Kidney (tissue), 14 donors: ENCODE data around the gene SLC7A6OS. TPM values are rescaled to one million over a fixed set of nuclear protein-coding genes. Genes with fewer than 3 reads are reported as not detected.

Experiments
- DNase-seq, 5 donors: peaks; one replicate each; pipeline ENCODE4 v3.0.0-alpha.2; 2013 to 2020
- FAIRE-seq: peaks from 2 replicates; lab custom pipeline; 2012; peaks lifted over from hg19 to GRCh38; lab: Jason Lieb, UNC
- H3K27ac ChIP-seq, 2 donors: one replicate each; pipeline ENCODE4 v1.7.0; 2013; ENCODE audit warnings: low read depth in 2 of 2, low read length in 2 of 2, inconsistent platforms in 1 of 2
- H3K27me3 ChIP-seq: one replicate; pipeline ENCODE4 v1.7.1; 2013; ENCODE audit warnings: low read length, inconsistent platforms; ENCODE audit not compliant: control insufficient read depth, insufficient read depth
- H3K36me3 ChIP-seq, 3 donors: one replicate each; pipeline versions ENCODE4 v1.7.0 to v1.7.1; 2013; ENCODE audit warnings: low read length in 3 of 3, control low read depth in 1 of 3, inconsistent platforms in 1 of 3; ENCODE audit not compliant: insufficient read depth in 3 of 3, control insufficient read depth in 2 of 3
- H3K4me1 ChIP-seq, 3 donors: one replicate each; pipeline versions ENCODE4 v1.7.0 to v1.7.1; 2013; ENCODE audit warnings: low read length in 3 of 3, inconsistent platforms in 1 of 3, low read depth in 1 of 3; ENCODE audit not compliant: control insufficient read depth in 2 of 3, insufficient read depth in 2 of 3
- H3K4me3 ChIP-seq, 3 donors: one replicate each; pipeline versions ENCODE4 v1.7.0 to v1.8.1; 2013; ENCODE audit warnings: low read length in 3 of 3, control low read depth in 1 of 3, inconsistent platforms in 1 of 3
- H3K9ac ChIP-seq, 3 donors: one replicate each; pipeline versions ENCODE4 v1.7.0 to v1.7.1; 2013; ENCODE audit warnings: low read length in 3 of 3, control low read depth in 1 of 3, inconsistent platforms in 1 of 3
- H3K9me3 ChIP-seq, 3 donors: one replicate each; pipeline versions ENCODE4 v1.7.0 to v1.7.1; 2013; ENCODE audit warnings: low read length in 3 of 3, control low read depth in 1 of 3, inconsistent platforms in 1 of 3; ENCODE audit not compliant: control insufficient read depth in 2 of 3, insufficient read depth in 1 of 3
- intact Hi-C: fragments of 100-400 bp; cut with DNase I; formaldehyde crosslinking; loops from one replicate; pipeline ENCODE4 v1.11.1; 2022
- polyA plus RNA-seq: library from polyadenylated mRNA; stranded (reverse); fragments of 350-450 nt; fragmentation: Illumina TruSeq; extraction: RNeasy Lipid Tissue Mini Kit (QIAGEN cat#74804); gene quantifications from one replicate; pipeline ENCODE4 v1.2.3, GENCODE V29; 2014; ENCODE audit warnings: low read depth, low replicate concordance; ENCODE audit not compliant: insufficient read depth
- total RNA-seq: library from RNA; stranded (reverse); fragmentation: NEBNext Ultra II Directional; extraction: Animal tissue kit (Norgen Biotek cat#: 25700); gene quantifications from one replicate; pipeline ENCODE4 v1.2.1, GENCODE V29; 2021
- TF ChIP-seq, protein P1 (sequence below): IDR thresholded peaks from 3 replicates; pipeline ENCODE4 v1.5.1; 2012; ENCODE audit warnings: mild to moderate bottlenecking, moderate library complexity, borderline replicate concordance; ENCODE audit not compliant: insufficient read depth; ENCODE audit errors: extremely low read depth
- donor health status: control.
- donor health status: control.
- donor health status: control.
- donor health status: control.
- donor health status: control.
- donor health status: DM: yes; HTN: yes; CAD: no.
- donor health status: Normal renal cell carcinoma (clear cell type).

Gene SLC7A6OS
- total and polyA plus RNA-seq, 2 donors from 2014 or later = 9.2 to 20.3 TPM

DNA sequence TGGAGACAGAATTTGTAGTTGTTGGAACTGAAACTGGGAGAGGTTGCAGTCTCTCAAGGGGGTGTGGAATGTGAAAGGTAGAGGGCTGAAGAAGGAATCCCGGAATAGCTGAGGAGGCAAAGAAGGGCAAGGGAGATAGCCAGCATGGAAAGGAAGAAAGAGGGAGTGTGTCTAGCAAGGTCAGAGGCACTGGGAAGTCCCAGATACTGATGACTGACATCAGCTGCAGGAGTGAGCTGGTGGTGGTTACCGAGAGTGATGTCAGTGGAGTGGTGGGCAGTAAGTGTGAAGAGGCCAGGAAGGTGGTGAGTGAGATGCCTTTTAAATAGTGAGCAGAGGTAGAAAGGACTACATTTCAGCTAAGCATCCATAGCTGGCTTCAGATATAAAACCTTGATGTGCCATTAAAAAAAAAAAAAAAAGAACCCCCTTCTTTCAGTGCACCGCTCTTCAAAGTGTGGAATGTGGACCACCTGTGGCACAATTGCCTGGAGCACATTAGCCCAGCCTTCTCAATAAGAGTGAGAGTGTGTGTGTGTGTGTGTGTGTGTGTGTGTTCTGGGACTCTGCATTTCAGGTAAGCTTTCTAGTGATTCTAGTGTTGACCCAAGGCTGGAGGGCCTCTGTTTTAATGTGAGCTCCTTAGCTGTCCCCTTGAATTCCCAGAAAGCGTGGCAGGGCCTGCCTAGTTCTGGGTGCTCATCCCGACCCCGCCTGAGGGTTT is 8.6 kb upstream of the SLC7A6OS start:
- DNase-seq (no peak), FAIRE-seq (no peak)
- Histone ChIP-seq H3K9me3 (no peaks in the 10 kb centered on the region), H3K36me3 (peaks cover 0 to 15% (median 8%) of the 10 kb centered on the region in 3 donors), H3K4me1 (no peaks in the 10 kb centered on the region), H3K9ac (no peak overlapping the region), H3K27me3 (no peaks in the 10 kb centered on the region), H3K4me3 (no peak overlapping the region), H3K27ac (no peak overlapping the region)
- TF ChIP-seq, protein P1, sequence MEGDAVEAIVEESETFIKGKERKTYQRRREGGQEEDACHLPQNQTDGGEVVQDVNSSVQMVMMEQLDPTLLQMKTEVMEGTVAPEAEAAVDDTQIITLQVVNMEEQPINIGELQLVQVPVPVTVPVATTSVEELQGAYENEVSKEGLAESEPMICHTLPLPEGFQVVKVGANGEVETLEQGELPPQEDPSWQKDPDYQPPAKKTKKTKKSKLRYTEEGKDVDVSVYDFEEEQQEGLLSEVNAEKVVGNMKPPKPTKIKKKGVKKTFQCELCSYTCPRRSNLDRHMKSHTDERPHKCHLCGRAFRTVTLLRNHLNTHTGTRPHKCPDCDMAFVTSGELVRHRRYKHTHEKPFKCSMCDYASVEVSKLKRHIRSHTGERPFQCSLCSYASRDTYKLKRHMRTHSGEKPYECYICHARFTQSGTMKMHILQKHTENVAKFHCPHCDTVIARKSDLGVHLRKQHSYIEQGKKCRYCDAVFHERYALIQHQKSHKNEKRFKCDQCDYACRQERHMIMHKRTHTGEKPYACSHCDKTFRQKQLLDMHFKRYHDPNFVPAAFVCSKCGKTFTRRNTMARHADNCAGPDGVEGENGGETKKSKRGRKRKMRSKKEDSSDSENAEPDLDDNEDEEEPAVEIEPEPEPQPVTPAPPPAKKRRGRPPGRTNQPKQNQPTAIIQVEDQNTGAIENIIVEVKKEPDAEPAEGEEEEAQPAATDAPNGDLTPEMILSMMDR = no peak
- intact Hi-C loops = loop anchor here (10.0 kb wide), 1 partner anchor 55 kb away; the partner anchor contains the start of gene SLC7A6

DNA sequence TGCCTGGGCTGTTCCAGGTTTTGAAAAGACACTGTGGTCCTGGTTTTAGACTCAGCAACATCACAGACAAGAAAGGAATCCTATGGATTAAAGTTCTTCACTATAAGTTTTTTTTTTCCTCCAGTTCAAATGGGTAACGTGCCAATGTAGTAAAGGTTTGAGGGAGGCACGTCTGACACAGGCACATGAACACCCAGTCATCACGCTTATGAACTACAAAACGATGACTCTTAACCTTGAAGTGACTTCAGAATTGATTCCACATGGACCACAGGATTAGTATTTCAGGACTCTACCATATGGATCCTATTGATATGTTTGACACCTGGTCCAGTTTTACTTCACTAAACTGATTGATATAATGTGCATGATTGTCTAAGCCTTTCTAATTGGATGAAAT is 2.4 kb upstream of the SLC7A6OS start:
- H3K9me3 ChIP-seq = no peaks in the 10 kb centered on the region
- intact Hi-C loops = loop anchor here (10.0 kb wide), 1 partner anchor 48 kb away; the partner anchor contains the start of gene SLC7A6
- TF ChIP-seq, protein P1 = no peak
- no peak for DNase-seq
- no peak overlapping the region for H3K27ac ChIP-seq
- FAIRE-seq = no peak
- peaks cover 0 to 13% (median 4%) of the 10 kb centered on the region in 3 donors for H3K36me3 ChIP-seq
- H3K4me3 ChIP-seq = no peak overlapping the region
- peaks cover 0 to 13% (median 7%) of the 10 kb centered on the region in 3 donors for H3K4me1 ChIP-seq
- no peak overlapping the region for H3K9ac ChIP-seq
- no peaks in the 10 kb centered on the region for H3K27me3 ChIP-seq

DNA sequence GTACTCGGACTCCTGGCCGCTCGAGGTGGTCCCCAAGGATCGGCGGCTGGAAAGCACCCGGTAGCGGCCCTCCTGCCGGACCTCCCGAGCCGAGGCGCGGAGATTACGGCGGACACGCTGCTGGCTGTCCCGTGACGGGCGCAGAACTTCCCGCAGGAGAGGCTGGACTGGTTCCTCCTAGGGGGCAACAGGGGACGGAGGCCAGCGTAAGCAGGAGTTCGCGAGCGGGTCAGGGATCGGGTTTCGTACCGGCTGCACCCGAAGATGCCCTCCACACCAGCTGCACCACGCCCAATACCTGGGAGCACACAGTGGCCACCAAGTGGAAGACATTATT is 341 bp downstream of the SLC7A6OS start:
- Histone ChIP-seq H3K9ac (peak overlapping the region; percentile 68 to 94 (median 94)), H3K9me3 (no peaks in the 10 kb centered on the region), H3K27ac (peak overlapping the region; percentile 57 to 82), H3K4me1 (peaks cover 0 to 13% (median 7%) of the 10 kb centered on the region in 3 donors), H3K27me3 (no peaks in the 10 kb centered on the region), H3K4me3 (peak overlapping the region; percentile 94 to 99 (median 98)), H3K36me3 (peaks cover 2 to 10% (median 4%) of the 10 kb centered on the region in 3 donors)
- intact Hi-C loops = loop anchor here (10.0 kb wide), 1 partner anchor 46 kb away; the partner anchor contains the start of gene SLC7A6
- FAIRE-seq (no peak), DNase-seq (peak in 1 of 5 donors; percentile 81)
- TF ChIP-seq, protein P1 = no peak
